GM19467 (cell line): ENCODE data around the gene FIGN.
A peak's percentile ranks its signal among the peaks of the same experiment; 100 is the strongest.

ENCODE experiments used
- ATAC-seq: cut with Tn5 transposase; IDR thresholded peaks from one replicate; pipeline ENCODE4 v1.9.1; 2021; ENCODE audit warnings: mild to moderate bottlenecking, moderate library complexity; ENCODE audit not compliant: unreplicated experiment

Gene FIGN

DNA sequence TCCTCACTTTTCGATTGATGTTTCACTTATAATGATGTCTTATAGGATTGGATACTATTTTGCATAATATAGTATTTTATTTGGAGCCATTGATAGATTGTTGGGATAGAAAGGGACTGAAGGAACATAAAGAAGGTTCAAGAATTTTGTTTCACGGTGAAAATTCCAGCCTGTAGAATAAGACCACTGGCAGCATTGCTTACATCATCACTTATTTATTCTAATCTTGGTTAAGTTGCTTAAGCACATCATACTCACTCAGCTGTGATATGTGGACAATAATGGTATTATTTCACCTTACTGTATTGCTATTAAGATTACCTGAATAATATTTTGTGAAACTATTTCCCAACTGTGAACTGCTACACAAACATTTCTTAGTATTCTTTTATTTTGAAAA, 118.3 kb downstream of the FIGN start:
- ATAC-seq: no peak

DNA sequence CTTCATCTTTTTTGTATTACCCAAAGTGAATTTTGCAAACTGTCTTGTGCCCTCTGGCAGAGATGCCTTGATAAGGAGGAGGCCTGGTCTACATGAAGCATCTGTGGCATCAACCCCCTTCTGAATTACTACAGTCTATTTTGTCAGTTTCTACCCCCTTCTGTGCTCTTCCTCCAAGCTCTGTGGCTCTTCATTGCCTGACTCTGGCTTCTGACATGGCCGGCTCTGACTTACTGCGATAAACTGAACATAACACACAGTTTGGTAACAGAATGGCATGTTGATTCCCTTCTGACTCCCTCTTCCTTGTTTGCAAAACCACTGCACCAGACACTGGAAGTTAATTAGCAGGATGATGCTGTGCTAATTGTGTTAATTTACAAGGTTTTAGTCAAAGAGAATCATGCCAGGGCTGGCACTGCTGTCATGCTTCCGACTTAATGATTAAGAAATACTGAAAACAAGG, 122.5 kb downstream of the FIGN start:
- ATAC-seq: no peak

DNA sequence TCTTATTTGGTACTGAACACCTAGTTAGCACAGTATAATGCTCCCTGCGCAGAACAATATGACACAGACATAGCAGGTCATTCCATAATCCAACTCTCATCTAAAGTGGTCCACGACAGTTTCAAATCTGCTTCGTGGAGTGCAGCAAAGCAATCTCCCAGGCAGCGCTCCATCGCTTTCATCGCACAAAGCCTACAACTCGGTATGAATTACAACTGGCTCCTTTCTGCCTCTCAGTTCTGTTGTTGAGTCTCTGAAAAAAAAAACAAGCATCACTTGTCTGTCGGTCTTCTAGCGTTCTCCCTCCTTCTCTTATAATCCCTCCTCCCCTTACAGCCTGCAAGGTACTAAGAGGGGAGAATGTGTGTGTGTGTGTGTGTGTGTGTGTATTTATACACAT, 123.5 kb downstream of the FIGN start:
- ATAC-seq: no peak

DNA sequence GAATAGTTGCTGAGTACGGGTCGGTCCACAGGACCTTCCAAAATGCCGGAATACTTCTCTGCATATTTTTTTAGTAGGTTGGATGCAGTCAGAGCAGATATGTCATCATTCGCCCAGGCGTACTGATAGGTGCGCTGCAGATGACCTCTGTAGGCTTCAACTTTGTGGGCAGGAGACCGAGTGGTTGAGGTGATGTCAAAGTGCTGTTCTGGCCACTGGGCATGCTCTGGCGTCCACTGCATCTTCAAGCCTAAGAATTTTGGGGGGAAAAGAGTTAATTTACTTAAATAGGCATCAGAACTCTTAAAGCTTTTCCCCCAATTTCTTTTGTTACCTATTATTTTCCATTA, 124.3 kb downstream of the FIGN start:
- no peak for ATAC-seq

- ATAC-seq: peak; percentile 52
Measured at GRCh38 chr2:163610817-163611556, 124.8 kb downstream of the FIGN start.

DNA sequence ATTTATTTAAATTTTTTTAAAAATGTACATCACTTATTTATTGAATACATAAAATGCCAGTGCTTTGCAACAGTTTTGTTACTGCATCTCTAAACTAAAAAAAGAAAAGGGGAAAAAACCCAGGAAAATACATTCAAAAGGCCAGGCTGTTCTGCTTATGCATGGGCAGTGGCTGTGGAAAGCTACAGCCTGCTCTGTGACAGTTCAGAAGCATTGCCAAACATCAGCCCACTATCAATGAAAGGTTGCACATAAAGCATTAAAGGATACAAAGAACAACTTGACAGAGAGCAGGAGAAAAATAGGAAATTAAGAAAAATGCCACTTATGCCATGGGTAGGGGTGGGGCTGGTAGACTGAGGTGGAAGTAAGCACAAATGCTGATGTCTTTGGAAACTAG, 128.2 kb downstream of the FIGN start:
- no peak for ATAC-seq

GRCh38 chr2:163606878-163607277, 128.9 kb downstream of the FIGN start:
- no peak for ATAC-seq

GRCh38 chr2:163605779-163606178, 130.0 kb downstream of the FIGN start:
- no peak for ATAC-seq

- no peak for ATAC-seq
Measured at GRCh38 chr2:163604941-163605555, 130.8 kb downstream of the FIGN start.

GRCh38 chr2:163602196-163602595, 133.6 kb downstream of the FIGN start:
- ATAC-seq: no peak

GRCh38 chr2:163601377-163601776, 134.4 kb downstream of the FIGN start:
- ATAC-seq: no peak

GRCh38 chr2:163600801-163601200, 135.0 kb downstream of the FIGN start:
- no peak for ATAC-seq

- no peak for ATAC-seq
Measured at GRCh38 chr2:163595028-163595427, 140.8 kb downstream of the FIGN start.

DNA sequence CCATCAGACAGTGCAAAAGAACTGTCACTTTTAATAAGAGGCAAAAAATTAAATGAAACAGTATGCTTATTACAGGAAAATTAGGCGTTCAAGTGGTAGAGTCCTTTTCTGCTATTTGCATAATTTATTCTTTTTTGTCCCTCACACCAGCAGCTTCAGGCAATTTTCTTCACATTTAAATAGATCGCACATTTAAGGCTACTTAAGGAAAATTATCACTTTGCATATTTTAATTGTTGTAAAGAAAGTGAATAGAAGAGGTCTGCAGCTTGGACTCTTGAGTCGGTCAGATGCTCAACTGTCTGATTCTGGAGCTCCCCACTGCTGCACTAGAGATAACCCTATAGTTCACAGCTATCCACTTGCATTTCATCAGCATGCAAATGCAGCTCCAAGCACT, 141.3 kb downstream of the FIGN start:
- ATAC-seq: no peak

- no peak for ATAC-seq
Measured at GRCh38 chr2:163593982-163594381, 141.8 kb downstream of the FIGN start.

DNA sequence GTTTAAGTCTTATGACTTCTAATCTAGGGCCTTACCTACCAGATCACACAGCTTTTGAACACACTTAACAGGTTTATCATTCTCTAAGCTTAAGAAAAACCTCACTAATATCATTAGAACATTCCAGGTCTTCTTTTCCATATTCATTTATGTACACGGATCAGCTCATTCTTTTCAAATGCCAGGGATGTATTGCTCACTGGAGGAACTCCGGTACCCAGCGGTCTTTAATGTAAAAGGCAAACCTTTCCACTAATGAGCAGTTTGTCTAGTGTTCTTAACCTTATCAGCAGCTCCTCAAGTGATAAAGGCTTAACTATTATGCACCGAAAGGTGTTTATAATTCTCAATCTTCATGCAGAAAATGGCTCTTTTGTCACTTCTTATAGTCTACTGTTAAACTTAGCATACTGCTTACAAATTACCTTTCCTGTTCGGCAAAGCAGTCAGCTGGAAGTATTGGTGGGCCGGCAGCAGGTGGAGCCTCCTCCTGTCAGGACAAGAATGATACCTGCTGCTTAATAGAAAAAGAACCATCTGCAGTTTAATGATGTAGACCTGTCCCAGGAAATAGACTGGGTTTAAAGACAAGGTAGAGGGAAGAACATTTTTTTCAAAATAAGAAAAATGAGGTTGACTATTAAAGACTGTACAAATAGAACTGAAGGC, 142.7 kb downstream of the FIGN start:
- ATAC-seq: no peak

GRCh38 chr2:163591461-163591860, 144.3 kb downstream of the FIGN start:
- ATAC-seq: no peak

- no peak for ATAC-seq
Measured at GRCh38 chr2:163580757-163581156, 155.1 kb downstream of the FIGN start.

DNA sequence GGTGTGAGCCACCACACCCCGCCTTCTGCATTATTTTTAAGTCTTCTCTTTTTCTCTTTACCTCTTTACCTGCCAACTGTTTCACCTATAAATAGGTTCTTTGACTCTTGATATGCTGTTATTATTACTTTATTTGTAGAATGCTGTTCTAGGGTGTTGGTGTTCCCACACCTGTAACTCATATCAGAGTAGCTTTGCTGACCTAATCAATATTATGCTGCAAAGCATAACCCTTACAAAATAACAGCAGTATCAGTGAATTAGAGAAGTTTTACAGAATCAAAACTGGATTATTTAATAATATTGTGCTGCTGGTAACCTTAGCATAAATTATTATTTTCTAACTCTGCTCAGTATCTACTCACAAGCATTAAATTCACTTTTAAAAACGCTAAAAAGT, 161.5 kb downstream of the FIGN start:
- ATAC-seq: no peak

- no peak for ATAC-seq
Measured at GRCh38 chr2:163573652-163574051, 162.2 kb downstream of the FIGN start.

GRCh38 chr2:163572850-163573249, 163.0 kb downstream of the FIGN start:
- no peak for ATAC-seq

DNA sequence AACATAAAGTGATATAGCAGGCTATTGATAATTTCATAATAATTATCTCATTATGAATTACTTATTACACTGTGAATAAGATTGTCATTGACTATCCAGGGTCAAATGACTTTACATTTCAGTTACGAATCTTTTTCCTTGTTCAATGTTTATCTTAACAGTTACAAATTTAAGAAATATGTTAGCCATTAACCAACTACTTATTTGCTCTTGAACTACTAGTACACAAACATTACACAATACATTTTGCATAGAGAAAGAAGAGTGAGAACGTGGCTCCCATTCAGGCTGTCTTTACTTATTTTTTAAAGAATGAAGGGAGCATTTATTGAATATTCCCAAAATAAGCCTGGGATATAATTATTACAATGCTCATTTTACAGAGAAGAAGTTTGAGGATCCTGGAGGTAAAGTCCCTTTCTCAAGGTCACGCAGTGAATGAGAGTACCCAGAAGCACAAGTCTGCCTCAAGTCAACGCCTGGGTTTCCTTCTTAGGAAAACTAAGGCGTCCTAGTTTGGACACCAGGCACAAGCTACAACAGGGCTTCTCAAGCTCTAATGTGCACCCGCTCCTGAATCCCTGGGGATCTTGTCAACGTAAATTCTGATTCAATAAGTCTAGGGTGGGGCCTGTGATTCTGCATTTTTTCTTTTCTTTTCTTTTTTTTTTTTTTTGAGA, 164.2 kb downstream of the FIGN start:
- ATAC-seq: no peak
